ENCODE data around the gene DEFB113. TPM values are rescaled to one million over a fixed set of nuclear protein-coding genes. Genes with fewer than 3 reads are reported as not detected.
"Not testable (repeated sequence)": the region's sequence is repeated elsewhere in the genome, so short reads cannot be mapped to it uniquely, and the experiment has no call there.

The DEFB113 gene
- polyA plus RNA-seq, 1 of the 3 experiments (the other 2 are of a cell fraction): not detected

DNA sequence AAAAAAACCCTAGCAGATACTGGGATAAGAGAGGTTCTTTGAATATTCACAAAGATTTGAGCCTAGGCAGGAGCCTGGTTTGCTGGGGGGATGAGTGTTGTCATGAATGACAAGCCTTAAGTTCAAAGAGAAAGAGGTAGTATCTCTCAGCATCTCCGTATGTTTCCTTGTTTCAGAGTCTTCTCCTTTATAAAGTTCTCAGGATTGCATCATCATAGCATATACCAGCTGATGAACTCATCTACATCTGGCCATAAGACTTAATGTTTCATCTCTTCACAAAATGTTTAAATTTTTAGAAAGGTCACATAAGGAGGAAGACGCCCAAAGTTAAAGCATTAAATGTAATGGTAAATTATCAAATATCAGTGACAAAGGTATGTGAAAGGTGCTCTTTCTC, 22.6 kb downstream of the DEFB113 start:
- Histone ChIP-seq H3K79me2 (ENCODE audit: insufficient read depth) (no peaks in the 10 kb centered on the region), H3K27ac (ENCODE audit: low read depth in 2 of 2, low read length in 1 of 2) (no peak overlapping the region), H3F3A (replicated peaks; ENCODE audit: insufficient read depth) (no peaks in the 10 kb centered on the region), H3K4me3 (ENCODE audit: low read depth in 2 of 2, low read length in 1 of 2) (no peak overlapping the region), H3K9me2 (no peaks in the 10 kb centered on the region), H3K4me1 (ENCODE audit: control insufficient read depth in 1 of 2, insufficient read depth in 2 of 2, low read depth in 1 of 2, low read length in 1 of 2) (no peaks in the 10 kb centered on the region), H3K27me3 (ENCODE audit: insufficient read depth) (no peaks in the 10 kb centered on the region), H2AFZ (ENCODE audit: low read depth) (no peak overlapping the region), H3K4me2 (no peak overlapping the region), H3K9me3 (no peaks in the 10 kb centered on the region), H4K20me1 (ENCODE audit: insufficient read depth) (no peaks in the 10 kb centered on the region), H3K9ac (no peak overlapping the region), H3K36me3 (replicated peaks in 1 of 2; ENCODE audit: control insufficient read depth in 1 of 2, insufficient read depth in 2 of 2, low read length in 1 of 2) (no peaks in the 10 kb centered on the region)
- POLR2A ChIA-PET: no interaction called here
- CTCF ChIA-PET: no interaction called here
- WGBS (ENCODE audit: low lambda C conversion rate): 34% methylated on average over 2 of the region's 2 CpGs
- DNase-seq: no peak
- no peak for TF ChIP-seq SMC3 (IDR thresholded peaks at IDR 0.05; ENCODE audit: low read depth, low read length)
- no peak for TF ChIP-seq FOXM1 (IDR thresholded peaks at IDR 0.05; ENCODE audit: low read depth)
- TF ChIP-seq FOSL2 (IDR thresholded peaks at IDR 0.05; ENCODE audit: borderline replicate concordance, low read depth): no peak

DNA sequence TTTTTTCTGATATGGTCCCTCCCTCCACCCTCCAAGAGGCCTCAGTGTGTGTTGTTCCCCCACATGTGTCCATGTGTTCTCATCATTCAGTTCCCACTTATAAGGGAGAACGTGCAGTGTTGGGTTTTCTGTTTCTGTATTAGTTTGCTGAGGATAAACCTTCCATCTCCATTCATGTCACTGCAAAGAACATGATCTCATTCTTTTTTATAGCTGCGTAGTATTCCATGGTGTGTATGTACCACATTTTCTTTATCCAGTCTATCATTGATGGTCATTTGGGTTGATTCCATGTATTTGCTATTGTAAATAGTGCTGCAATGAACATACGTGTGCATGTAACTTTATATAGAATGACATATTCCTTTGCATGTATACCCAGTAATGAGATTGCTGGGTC, 25.4 kb downstream of the DEFB113 start:
- H3K79me2 ChIP-seq (ENCODE audit: insufficient read depth); POLR2A ChIA-PET; H3K9me2 ChIP-seq; H3K4me1 ChIP-seq (ENCODE audit: control insufficient read depth in 1 of 2, insufficient read depth in 2 of 2, low read depth in 1 of 2, low read length in 1 of 2); H3K4me3 ChIP-seq (ENCODE audit: low read depth in 2 of 2, low read length in 1 of 2); H4K20me1 ChIP-seq (ENCODE audit: insufficient read depth); H3K27me3 ChIP-seq (ENCODE audit: insufficient read depth); DNase-seq; H2AFZ ChIP-seq (ENCODE audit: low read depth); H3K9ac ChIP-seq; H3K4me2 ChIP-seq; H3K27ac ChIP-seq (ENCODE audit: low read depth in 2 of 2, low read length in 1 of 2); H3K9me3 ChIP-seq; H3K36me3 ChIP-seq (replicated peaks in 1 of 2; ENCODE audit: control insufficient read depth in 1 of 2, insufficient read depth in 2 of 2, low read length in 1 of 2); H3F3A ChIP-seq (replicated peaks; ENCODE audit: insufficient read depth): not testable (repeated sequence)
- CTCF ChIA-PET: interaction anchor here (1.5 kb wide), 1 partner anchor 13 kb away, joined by 3 read pairs; no protein-coding TSS in a partner anchor
- WGBS (ENCODE audit: low lambda C conversion rate): 14% methylated on average over 3 of the region's 3 CpGs

DNA sequence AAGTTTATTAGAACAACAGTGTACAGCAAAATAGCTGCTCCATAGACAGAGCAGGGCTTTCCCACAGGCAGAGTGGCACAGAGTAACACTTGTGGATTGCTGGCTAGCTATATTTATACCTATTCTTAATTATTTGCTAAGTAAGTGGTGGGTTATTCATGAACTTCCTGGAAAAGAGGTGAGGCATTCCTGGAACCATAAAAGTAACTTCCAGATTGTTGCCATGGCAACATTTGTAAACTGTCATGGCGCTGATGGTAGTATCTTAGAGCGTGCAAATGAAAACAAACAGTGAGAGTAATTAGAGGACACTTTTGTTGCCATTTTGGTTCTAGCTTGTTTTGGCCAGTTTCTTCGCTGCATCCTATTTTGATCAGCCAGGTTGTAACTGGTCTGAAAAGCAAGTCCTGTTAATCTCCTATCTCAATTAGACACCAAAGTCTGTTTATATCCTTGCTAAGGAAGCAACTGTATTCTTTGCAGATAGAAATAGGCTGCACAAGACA, 29.4 kb downstream of the DEFB113 start:
- no peak overlapping the region for H2AFZ ChIP-seq (ENCODE audit: low read depth)
- no peaks in the 10 kb centered on the region for H4K20me1 ChIP-seq (ENCODE audit: insufficient read depth)
- no peaks in the 10 kb centered on the region for H3F3A ChIP-seq (replicated peaks; ENCODE audit: insufficient read depth)
- ChIA-PET POLR2A (no interaction called here), CTCF (no interaction called here)
- H3K9ac ChIP-seq: no peak overlapping the region
- H3K79me2 ChIP-seq (ENCODE audit: insufficient read depth): no peaks in the 10 kb centered on the region
- no peaks in the 10 kb centered on the region for H3K9me3 ChIP-seq
- DNase-seq: no peak
- no peak overlapping the region for H3K4me3 ChIP-seq (ENCODE audit: low read depth in 2 of 2, low read length in 1 of 2)
- no peak overlapping the region for H3K4me2 ChIP-seq
- no peaks in the 10 kb centered on the region for H3K4me1 ChIP-seq (ENCODE audit: control insufficient read depth in 1 of 2, insufficient read depth in 2 of 2, low read depth in 1 of 2, low read length in 1 of 2)
- 47% methylated on average over 3 of the region's 3 CpGs for WGBS (ENCODE audit: low lambda C conversion rate)
- H3K27me3 ChIP-seq (ENCODE audit: insufficient read depth): no peaks in the 10 kb centered on the region
- H3K27ac ChIP-seq (ENCODE audit: low read depth in 2 of 2, low read length in 1 of 2): no peak overlapping the region
- no peak for TF ChIP-seq TCF12 (IDR thresholded peaks at IDR 0.05)
- no peak for TF ChIP-seq MXI1 (IDR thresholded peaks at IDR 0.05; ENCODE audit: low read depth, low read length)
- TF ChIP-seq EP300 (IDR thresholded peaks at IDR 0.05; ENCODE audit: borderline replicate concordance in 1 of 2, low read depth in 1 of 2, low read length in 1 of 2): no peak
- no peak for TF ChIP-seq CHD2 (IDR thresholded peaks at IDR 0.05; ENCODE audit: low read length, partially characterized antibody)
- TF ChIP-seq EZH2phosphoT487 (IDR thresholded peaks at IDR 0.05; ENCODE audit: borderline replicate concordance, low read depth): no peak
- no peak for TF ChIP-seq RFX5 (IDR thresholded peaks at IDR 0.05; ENCODE audit: low read length)
- TF ChIP-seq RXRA (IDR thresholded peaks at IDR 0.05; ENCODE audit: borderline replicate concordance, low read depth): no peak
- TF ChIP-seq ELF1 (IDR thresholded peaks at IDR 0.05): no peak
- H3K36me3 ChIP-seq (replicated peaks in 1 of 2; ENCODE audit: control insufficient read depth in 1 of 2, insufficient read depth in 2 of 2, low read length in 1 of 2): no peaks in the 10 kb centered on the region
- no peaks in the 10 kb centered on the region for H3K9me2 ChIP-seq
